Putamen (tissue), 1 donor: ENCODE measurements around the gene DCTN5.
"Not testable (repeated sequence)": the region's sequence is repeated elsewhere in the genome, so short reads cannot be mapped to it uniquely, and the experiment has no call there.

Experiments used
- DNase-seq: peaks from one replicate; pipeline ENCODE4 v3.0.0-alpha.2; 2016; ENCODE audit warnings: low spot score

The DCTN5 gene

DNA sequence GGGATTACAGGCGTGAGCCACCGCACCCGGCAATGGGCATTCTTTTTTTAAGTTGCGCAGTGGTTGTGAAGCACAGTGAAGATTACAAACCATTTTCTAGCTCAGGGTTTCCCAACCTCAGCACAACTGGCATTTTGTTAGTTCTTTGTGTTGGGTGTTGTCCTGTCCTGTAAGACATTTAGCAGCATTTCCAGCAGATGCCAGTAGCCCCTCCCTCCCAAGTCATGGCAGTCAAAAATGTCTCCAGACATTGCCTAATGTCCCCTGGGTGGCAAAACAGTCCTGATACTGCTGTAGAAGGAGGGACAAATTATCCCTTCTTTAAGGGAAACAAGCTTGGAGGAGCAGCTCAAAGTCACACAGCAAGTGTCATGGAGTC, 53.0 kb downstream of the DCTN5 start:
- no peak for DNase-seq

DNA sequence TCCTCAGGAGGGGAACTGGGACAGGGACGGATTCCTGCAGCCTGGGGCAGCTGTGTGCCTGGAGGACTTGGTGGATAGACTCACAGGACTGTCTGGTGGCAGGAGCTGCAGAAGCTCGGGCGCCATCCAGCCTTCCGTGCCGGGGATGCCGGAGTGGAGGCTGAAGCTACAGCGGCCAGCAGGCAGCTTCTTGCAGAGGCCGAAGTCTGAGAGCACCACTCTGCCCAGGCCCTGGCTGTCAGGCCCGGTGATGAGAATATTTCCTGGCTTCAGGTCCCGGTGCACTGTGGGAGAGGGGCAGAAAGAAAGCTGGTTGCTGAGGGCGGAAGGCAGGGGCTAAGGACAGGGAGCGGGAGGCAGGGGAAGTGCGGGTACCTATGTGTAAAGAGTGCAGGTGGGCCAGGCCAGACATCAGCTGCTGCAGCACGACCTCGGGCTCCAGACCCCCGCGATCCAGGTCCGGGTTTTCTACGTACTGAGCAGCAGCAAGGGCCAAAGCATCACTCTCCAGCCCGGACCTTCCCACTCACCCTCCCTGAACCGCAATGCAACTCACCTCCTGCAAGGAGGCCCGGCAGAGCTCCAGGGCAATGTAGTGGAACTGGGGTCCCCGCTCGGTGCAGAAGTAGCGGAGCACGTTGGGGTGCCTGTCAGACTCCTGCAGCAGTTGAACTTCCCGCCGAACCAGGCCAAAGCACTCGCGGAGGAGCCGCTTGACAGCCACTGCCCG, 53.5 kb downstream of the DCTN5 start:
- no peak for DNase-seq

DNA sequence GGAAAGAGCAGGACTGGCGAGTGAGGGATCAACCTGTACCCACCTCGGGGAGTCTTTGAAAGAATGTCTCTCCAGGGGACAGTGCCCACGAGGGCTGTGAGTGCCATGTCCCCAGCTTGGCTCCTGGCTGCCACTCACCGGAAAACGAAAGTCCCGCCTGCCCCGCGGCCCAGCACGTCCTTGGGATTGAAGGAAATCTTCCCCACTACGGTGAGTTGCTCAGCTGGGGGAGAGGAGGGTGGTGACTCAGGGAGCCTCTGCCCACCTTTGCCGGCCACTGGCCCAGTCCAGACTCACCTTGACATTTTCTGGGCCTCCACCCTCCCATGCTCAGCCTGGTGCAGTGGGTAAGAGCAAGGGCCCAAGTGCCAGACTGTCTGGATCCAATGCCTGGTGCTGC, 54.5 kb downstream of the DCTN5 start:
- DNase-seq: no peak

DNA sequence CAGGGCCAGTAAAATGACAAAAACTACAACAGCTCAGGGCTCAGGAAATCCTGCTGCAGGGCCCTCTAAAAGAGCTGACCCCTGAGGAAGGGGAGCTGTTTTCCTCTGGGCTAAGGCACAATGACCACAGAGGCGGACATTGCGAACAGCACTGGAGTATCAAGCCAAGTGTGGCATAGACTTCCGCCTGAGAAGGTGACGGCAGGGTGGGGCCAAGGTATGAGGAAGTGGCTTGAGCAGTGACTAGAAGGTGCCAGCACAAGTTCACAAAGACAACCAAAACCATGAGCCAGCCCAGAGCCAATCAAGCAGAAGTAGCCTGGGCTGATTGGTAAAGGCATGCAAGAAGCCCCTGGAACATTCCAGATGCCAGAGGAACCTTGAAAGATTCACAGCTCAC, 57.8 kb downstream of the DCTN5 start:
- DNase-seq: no peak

DNA sequence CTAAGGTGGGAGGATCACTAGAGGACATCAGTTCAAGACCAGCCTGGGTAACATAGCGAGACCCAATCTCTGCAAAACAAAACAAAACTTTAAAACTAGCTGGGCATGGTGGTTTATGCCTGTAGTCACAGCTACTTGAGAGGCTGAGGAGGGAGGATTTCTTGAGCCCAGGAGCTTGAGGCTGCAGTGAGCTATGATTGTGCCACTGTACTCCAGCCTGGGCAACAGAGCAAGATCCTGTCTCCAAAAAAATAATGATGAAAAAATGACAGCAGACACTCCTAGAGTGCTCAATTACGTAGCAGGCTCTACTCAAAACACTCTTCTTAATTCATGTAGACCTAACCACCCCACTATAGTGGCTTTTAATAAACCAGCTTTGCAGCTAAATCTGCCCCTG, 58.8 kb downstream of the DCTN5 start:
- DNase-seq: no peak

DNA sequence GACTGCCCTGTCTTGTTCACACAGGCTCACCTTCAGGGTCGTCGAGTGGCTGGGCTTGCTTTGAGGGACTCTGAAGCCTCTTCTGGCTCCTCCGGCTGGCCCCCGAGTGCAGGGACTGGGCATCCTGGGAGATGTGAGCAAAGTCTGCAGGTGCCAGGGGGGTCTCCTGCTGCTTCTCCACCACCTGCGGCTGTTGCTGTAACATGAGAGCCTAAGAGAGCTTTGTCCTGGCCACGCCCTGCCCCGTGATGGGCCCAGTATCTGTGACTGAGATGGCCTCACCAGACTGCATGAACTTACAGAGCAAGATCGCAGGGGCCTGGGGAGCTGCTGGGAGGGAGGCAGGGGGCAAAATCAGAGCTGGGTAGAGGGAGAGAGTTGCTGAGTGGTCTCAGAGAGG, 59.2 kb downstream of the DCTN5 start:
- DNase-seq: no peak

DNA sequence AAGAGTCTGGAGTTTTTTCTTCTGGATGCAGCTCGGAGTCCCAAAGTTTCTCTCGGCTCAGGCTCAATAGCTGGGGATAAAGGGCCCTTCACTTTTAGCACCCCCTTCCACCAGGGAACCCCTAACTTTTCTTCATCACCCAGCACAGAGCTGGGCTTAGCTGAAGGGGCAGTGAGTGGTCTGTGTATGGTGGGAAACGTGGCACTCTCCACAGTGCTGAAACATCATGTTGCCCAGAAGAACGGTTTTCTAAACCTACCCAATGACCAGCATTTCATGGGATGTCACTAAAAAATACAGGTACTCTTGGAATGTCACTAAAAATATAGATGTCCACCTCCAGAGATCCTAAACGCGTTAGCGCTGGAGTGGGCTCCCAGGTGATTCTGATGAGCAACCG, 59.8 kb downstream of the DCTN5 start:
- no peak for DNase-seq

DNA sequence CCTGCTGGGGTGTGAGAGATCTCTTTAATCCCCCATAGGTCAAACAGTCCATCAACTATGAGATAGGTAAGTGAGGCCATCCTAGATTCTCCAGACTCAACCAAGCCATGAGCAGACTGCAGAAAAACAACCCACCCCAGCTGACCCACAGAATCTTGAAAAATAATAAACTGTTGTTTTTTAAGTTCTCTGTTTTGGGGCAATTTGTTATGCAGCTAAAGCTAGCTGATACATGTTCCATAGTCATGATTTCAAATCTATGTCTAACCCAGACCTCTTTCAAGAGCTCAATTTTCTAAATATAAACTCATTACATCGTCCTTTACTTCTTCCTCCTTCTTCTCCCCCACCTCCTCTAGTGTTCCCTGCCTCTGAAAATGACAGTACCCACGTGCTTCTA, 61.7 kb downstream of the DCTN5 start:
- no peak for DNase-seq

DNA sequence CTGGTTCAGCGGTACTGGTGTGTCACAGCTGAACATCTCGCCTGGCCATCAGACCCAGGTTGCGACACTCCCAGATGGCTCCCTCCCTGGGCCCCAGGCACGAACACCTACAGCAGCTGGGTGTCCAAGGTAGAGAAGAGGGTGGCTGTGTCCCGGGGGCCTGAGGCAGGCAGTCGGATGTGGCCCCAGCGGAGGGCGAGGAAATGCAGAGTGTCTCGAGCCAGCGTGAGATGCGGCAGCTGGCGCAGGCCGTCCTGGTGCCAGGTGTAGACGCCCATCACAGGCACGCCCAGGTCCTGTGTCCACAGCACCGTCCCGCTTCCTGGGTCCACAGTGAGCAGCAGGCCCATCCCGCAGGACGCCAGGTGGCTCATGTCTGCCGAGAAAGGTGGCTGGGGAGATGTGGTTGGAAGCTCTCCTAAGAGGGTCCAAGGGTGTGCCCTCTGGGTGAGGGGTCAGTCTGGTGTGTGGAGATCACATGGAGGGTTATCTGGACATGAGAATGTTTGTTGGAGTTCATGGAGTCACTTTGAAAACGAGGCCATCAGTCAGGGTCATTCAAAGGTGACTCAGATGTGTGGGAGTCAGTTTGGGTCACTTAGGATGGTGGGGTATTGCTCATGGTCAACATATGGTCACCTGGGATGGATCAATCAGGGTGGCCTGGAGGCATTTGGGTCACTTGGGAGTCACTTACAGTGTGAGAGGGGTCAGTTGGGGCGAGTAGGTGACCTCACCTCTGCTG, 63.7 kb downstream of the DCTN5 start:
- no peak for DNase-seq

DNA sequence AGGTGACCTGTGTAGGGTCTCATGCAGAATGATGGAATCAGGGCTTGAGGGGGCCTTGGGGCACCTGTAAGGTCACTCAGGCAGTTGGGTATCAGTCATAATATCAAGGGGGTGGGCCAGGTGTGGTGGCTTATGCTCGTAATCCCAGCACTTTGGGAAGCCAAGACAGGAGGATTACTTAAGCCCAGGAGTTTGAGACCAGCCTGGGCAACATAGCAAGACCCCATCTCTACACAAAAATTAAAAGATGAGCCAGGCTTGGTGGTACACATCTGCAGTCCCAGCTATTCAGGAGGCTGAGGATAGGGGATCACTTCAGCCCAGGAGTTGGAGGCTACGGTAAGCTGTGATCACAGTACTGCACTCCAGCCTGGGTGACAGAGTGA, 64.2 kb downstream of the DCTN5 start:
- no peak for DNase-seq

DNA sequence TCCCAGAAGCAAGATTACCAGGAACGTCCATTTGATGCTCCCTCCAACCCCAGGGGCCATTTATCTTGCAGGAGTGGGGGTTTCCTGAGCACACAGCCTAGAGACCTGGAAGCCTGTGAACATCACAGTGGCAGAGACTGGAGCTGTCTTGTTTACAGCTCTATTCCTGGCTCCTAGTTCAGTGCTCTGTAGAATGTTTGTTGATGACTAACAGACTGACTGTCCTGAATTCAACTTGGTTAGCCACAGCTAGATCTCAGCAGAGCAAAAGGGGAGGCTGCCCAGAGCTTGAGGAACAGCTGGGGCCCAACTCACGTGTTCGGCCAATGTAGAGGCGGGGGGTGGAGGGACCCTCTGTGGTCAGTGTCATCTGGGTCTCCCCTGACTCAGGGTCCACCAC, 65.2 kb downstream of the DCTN5 start:
- DNase-seq: no peak

DNA sequence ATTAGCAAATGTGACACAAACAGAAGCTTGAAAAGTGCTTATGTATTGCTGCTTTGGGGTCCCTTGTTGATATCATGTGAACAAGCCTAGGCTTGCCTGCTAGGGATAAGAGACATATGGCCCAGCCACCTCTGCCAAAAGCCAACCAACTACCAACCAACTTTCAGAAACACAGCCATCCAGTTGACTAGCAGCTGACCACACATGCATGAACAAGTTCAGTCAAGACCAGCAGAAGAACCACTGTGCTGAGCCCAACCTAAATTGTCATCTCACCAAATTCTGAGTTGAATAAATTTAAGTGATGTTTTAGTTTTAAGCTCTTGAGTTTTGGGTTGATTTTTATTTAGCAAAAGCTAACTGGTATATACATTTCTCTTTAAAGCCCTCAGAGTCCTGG, 68.3 kb downstream of the DCTN5 start:
- DNase-seq: no peak

DNA sequence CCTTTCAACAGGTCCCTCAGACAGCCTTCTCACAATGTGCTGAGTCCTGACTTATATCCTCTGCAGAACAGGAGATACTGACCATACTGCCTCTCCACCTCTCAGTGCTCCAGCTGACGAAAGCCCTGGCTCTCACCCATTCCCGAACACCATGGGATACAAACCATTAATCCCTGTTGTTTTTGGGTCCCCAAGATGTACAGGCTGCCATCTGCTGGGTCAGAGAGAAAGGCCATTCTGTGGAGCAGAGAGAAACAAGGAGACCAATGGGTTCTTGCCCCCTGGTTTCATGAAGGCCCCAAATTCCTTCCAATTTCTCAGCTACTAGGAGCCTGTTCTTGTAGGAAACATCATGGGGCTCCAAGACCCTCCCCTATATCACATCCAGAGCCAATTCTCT, 68.7 kb downstream of the DCTN5 start:
- DNase-seq: no peak

DNA sequence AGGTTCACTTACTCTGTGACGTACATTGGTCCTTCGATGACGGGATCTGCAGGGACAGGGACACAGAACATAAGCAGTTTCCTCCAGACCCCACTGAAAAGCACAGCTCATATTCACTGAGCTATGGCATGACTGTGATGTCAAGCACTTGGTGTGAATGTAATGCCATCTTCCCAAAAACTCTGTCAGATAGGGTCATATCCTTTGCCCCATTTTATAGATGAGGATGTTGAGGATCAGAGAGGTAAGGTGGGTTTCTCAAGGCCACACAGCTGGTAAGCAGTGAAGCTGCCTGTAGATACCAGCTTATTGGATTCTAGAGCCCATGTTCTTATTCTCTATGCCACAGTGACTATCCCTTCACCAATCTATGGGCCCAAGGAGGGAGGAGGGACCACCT, 69.2 kb downstream of the DCTN5 start:
- no peak for DNase-seq

DNA sequence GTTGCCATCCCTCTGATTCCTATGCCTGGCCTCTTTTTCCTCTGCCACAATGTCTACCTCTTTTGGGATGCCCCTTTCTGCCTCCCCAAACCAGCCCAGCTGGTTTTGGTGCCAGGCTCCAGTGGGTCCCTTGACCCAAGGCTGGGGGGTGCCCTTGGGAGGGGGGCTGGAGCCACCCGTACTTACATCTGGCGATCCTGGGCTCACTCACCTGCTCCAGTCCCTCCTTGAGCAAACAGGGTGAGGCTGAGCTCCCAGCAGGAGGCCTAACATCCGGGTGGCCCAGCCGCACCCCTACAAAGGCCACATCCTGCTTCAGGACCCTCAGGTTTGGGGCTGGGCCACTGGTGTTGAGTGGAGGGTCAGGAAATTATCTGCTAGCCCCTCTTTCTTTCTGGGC, 70.5 kb downstream of the DCTN5 start:
- no peak for DNase-seq

DNA sequence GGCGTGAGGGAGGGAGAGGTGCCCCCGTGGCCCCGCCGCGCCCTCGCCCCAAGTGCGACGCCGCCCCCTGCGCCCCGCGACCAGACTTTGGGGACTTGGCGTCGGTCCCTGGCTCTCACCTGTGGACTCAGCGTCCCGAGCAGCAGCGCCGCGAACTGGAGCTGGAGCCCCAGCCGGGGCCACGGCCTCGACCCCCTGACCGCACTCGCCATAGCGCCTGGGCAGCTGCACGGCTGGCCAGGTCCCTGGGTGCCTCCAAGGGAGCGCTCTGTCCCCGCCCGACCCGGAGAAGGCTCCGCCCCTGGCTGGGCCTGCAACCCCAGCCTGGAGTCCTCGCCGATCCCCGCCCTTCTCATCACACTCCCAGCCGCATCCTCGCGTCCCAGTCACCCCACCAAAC, 71.7 kb downstream of the DCTN5 start, which contains the start of gene ERN2:
Gene ERN2, minus strand, starts transcription at position 247 of the 400 bp plus-strand sequence. Its CDS starts 35 bp downstream, at position 212.
- DNase-seq: no peak

DNA sequence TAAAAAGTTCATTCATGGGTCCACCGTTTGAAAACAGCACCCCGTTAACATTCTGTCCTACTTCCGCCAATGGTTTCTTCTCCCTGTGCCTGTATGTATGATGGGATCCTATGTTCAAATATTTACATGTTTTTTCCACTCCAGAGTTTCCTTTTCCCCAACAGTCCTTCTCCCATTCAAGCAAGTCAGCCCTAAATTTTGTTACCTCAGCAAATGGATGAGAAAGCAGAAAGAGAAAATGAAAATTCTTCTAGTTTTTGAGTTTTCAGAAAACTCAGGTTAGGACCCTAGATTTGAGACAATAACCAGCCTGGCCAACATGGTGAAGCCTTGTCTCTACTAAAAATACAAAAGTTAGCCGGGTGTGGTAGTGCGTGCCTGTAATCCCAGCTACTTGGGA, 75.2 kb downstream of the DCTN5 start:
- DNase-seq: no peak

DNA sequence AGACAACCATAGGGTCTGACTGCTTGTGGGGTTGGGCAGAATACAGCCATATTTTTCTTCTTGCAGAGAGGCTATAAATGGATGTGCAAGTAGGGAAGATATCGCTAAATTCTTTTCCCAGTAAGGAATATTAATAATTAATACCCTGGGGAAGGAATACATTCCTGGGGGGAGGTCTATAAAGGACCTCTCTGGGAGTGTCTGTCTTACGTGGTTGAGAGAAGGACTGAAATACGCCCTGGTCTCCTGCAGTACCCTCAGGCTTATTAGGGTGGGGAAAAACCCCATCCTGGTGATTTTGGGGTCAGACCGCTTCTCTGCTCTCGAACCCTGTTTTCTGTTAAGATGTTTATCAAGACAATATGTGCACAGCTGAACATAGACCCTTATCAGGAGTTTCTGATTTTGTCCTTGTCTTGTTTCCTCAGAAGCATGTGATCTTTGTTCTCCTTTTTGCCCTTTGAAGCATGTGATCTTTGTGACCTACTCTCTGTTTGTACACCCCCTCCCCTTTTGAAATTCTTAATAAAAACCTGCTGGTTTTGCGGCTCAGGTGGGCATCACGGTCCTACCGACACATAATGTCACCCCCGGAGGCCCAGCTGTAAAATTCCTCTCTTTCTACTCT, 81.5 kb downstream of the DCTN5 start:
- DNase-seq: not testable (repeated sequence)

DNA sequence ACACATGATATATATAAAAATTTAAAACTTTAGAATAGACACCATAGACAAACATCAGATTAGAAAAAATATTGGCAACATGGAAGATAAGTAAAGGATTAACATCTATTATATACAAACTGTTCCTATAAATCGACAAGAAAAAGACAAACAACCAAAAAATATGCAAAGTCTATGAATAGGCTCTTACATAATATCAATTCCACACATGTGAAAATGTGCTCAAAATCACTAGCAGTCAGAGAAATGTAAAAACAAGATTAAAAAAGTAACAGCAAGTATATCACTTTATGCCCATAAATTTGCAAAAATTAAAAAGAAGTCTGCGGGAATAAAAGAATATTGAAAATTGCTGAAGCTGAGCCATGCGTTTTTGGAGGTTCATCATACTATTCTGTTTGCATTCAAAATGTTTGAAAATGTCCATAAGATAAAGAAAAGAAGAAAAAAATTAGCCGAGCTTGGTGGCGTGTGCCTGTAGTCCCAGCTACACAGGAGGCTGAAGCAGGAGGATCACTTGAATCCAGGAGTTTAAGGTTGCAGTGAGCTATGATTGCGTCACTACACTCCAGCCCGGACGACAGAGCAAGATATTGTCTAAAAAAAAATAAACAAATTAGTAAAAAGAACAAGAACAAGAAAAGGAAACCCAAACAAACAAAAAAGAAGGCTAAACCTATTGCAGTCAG, 83.0 kb downstream of the DCTN5 start:
- DNase-seq: no peak

DNA sequence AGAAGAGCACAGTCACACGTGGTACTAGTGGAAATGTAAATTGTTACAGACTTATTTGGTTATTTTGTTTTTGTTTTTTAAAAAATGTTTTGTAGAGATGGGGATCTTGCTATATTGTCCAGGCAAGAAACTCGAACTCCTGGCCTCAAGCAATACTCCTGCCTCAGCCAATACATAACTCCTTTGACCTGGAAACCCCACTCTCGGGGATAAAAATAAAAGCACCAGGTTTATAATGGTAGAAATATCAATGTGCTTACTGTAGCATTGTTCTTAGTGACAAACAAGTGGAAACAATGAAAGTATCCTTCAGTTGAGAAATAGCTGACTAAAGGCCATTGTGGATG, 83.5 kb downstream of the DCTN5 start:
- DNase-seq: no peak

DNA sequence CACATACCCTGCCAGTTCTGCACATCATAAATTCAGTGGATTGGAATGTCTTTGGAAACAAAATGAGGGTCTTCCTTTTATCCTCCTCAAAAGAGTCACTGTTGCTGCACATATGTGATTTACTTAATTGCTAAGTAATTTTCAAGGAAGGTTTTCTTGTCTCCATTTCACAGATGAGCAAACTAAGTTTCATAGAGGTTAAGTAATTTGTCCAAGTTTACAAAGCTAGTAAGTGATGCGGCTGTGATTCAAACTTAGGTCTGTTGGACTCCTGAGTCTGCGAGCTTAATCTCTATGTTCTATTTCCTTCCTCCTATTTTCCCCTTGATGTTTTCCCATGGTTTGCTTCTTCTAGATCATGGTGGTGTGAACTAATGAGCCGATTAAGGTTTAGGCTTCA, 85.4 kb downstream of the DCTN5 start:
- DNase-seq: no peak
